HCT116 (cell line): ENCODE data around the gene CDCP1. TPM values are rescaled to one million over a fixed set of nuclear protein-coding genes. Genes with fewer than 3 reads are reported as not detected.

Experiments used
- ATAC-seq: fragments of 200-7000 bp; cut with Tn5 transposase; 2 replicates; pipeline ENCODE4 v1.9.1; 2020; ENCODE audit warnings: mild to moderate bottlenecking, moderate library complexity
- BruUV-seq: library from RNA; stranded (reverse); fragments of 400-500 nt; replicated peaks from 2 replicates; lab custom pipeline; 2021; lab: Mats Ljungman, UMichigan
- CTCF ChIA-PET: fragments of 300-600 bp; sonication (Branson Sonifier 250); formaldehyde crosslinking; loops from one replicate; lab custom pipeline; 2021; ENCODE audit warnings: antibody characterized with exemption; lab: Charles Lee
- POLR2A ChIA-PET: fragments of 300-600, 350-600 bp; sonication (Branson Sonifier 250); formaldehyde crosslinking; loops from one replicate; lab custom pipeline; 2021; ENCODE audit warnings: antibody characterized with exemption; lab: Charles Lee
- RAD21 ChIA-PET, 2 experiments: fragments of 300-600 bp; sonication (Branson Sonifier 250); formaldehyde crosslinking; loops; one replicate each; lab custom pipeline; 2023; ENCODE audit warnings: low total read pairs in 2 of 2; ENCODE audit not compliant: uncharacterized antibody in 2 of 2, unreplicated experiment in 2 of 2, low non-redundant PET in 1 of 2; lab: Charles Lee
- DNase-seq: peaks from one replicate; pipeline ENCODE4 v3.0.0-alpha.2; 2010; ENCODE audit warnings: low read depth, low spot score
- H2AFZ ChIP-seq: fragments of 200-600 bp; shearing (Covaris generic), sonication (generic); 2 replicates; pipeline ENCODE4 v1.6.1; 2017; ENCODE audit warnings: low read depth, mixed run types, mixed read lengths, antibody characterized with exemption, low read length; ENCODE audit not compliant: poor library complexity, severe bottlenecking
- H3K27ac ChIP-seq: 2 replicates; pipeline ENCODE4 v1.5.1; 2012; ENCODE audit warnings: low read depth, low read length
- H3K27me3 ChIP-seq: fragments of 200-600 bp; sonication (generic); 2 replicates; pipeline ENCODE4 v1.6.1; 2016; ENCODE audit warnings: mixed run types, low read length, mixed read lengths; ENCODE audit not compliant: insufficient read depth
- H3K36me3 ChIP-seq, 2 experiments: fragments of 200-500 bp in 1 of 2; fragments of 200-600 bp in 1 of 2; sonication (Bioruptor generic) in 1 of 2; sonication (generic) in 1 of 2; 2 replicates each; pipeline versions ENCODE4 v1.5.1 to v1.6.1; 2014 to 2016; ENCODE audit warnings: low read length in 2 of 2, inconsistent platforms in 1 of 2, mixed read lengths in 1 of 2, mixed run types in 1 of 2; ENCODE audit not compliant: insufficient read depth in 2 of 2, control insufficient read depth in 1 of 2
- H3K4me1 ChIP-seq, 2 experiments: fragments of 200-600 bp in 1 of 2; sonication (generic) in 1 of 2; 2 replicates each; pipeline versions ENCODE4 v1.5.1 to v1.6.1; 2012 to 2017; ENCODE audit warnings: low read length in 2 of 2, inconsistent platforms in 1 of 2, mild to moderate bottlenecking in 1 of 2, mixed read lengths in 1 of 2, mixed run types in 1 of 2, moderate library complexity in 1 of 2; ENCODE audit not compliant: insufficient read depth in 2 of 2, control insufficient read depth in 1 of 2
- H3K4me2 ChIP-seq: fragments of 200-600 bp; sonication (generic); 2 replicates; pipeline ENCODE4 v1.6.1; 2017; ENCODE audit warnings: mixed run types, low read length, mixed read lengths
- H3K4me3 ChIP-seq, 2 experiments: fragments of 200-600 bp in 1 of 2; sonication (generic) in 1 of 2; replicated peaks in 1 of 2; 2 replicates each; pipeline ENCODE4 v1.5.1; 2011 to 2016; ENCODE audit warnings: low read length in 2 of 2, control low read depth in 1 of 2, low read depth in 1 of 2, mild to moderate bottlenecking in 1 of 2, mixed read lengths in 1 of 2, mixed run types in 1 of 2
- H3K79me2 ChIP-seq: fragments of 200-600 bp; sonication (generic); 2 replicates; pipeline ENCODE4 v1.6.1; 2017; ENCODE audit warnings: mild to moderate bottlenecking, mixed run types, low read length, moderate library complexity, mixed read lengths; ENCODE audit not compliant: insufficient read depth
- H3K9ac ChIP-seq: fragments of 200-600 bp; sonication (generic); 2 replicates; pipeline ENCODE4 v1.6.1; 2016; ENCODE audit warnings: low read length, mixed read lengths
- H3K9me2 ChIP-seq: fragments of 200-600 bp; sonication (generic), shearing (Covaris generic); 2 replicates; pipeline ENCODE4 v1.6.1; 2017; ENCODE audit warnings: mixed run types, mild to moderate bottlenecking, moderate library complexity; ENCODE audit not compliant: insufficient read depth
- H3K9me3 ChIP-seq, 2 experiments: fragments of 200-500 bp in 1 of 2; fragments of 200-600 bp in 1 of 2; sonication (Bioruptor generic) in 1 of 2; sonication (generic) in 1 of 2; 2 replicates each; pipeline ENCODE4 v1.6.1; 2014 to 2017; ENCODE audit warnings: low read length in 2 of 2, mixed read lengths in 2 of 2, inconsistent platforms in 1 of 2, low read depth in 1 of 2, mild to moderate bottlenecking in 1 of 2, mixed run types in 1 of 2, moderate library complexity in 1 of 2; ENCODE audit not compliant: control insufficient read depth in 1 of 2, insufficient read depth in 1 of 2
- H4K20me1 ChIP-seq: fragments of 200-600 bp; sonication (generic), shearing (Covaris generic); 2 replicates; pipeline ENCODE4 v1.6.1; 2017; ENCODE audit warnings: mixed run types, mild to moderate bottlenecking, moderate library complexity; ENCODE audit not compliant: insufficient read depth
- EZH2 ChIP-seq: fragments of 200-600 bp; sonication (generic); IDR thresholded peaks from 2 replicates; pipeline ENCODE4 v1.6.1; 2017; ENCODE audit warnings: antibody characterized with exemption, mixed run types
- EZH2phosphoT487 ChIP-seq: fragments of 200-600 bp; IDR thresholded peaks from 2 replicates; pipeline ENCODE4 v1.6.1; 2018; ENCODE audit warnings: antibody characterized with exemption, borderline replicate concordance
- FOSL1 ChIP-seq: IDR thresholded peaks from 2 replicates; pipeline ENCODE4 v1.6.1; 2012; ENCODE audit warnings: low read depth
- POLR2A ChIP-seq: IDR thresholded peaks from 2 replicates; pipeline ENCODE4 v1.7.0; 2011; ENCODE audit warnings: borderline replicate concordance; ENCODE audit not compliant: insufficient read depth, insufficient read length; ENCODE audit errors: extremely low read depth
- POLR2AphosphoS5 ChIP-seq: IDR thresholded peaks from 2 replicates; pipeline ENCODE4 v1.6.1; 2011; ENCODE audit warnings: mild to moderate bottlenecking, low read depth, low read length, moderate library complexity
- SP1 ChIP-seq: IDR thresholded peaks from 2 replicates; pipeline ENCODE4 v1.6.1; 2012; ENCODE audit warnings: low read depth
- SRF ChIP-seq: IDR thresholded peaks from 2 replicates; pipeline ENCODE4 v1.6.1; 2012; ENCODE audit warnings: low read depth
- ZBTB33 ChIP-seq: IDR thresholded peaks from 2 replicates; pipeline ENCODE4 v1.6.1; 2011; ENCODE audit warnings: mild to moderate bottlenecking, low read length, moderate library complexity; ENCODE audit not compliant: insufficient replicate concordance; ENCODE audit errors: extremely low read depth
- ZFX ChIP-seq: fragments of 450-650 bp; IDR thresholded peaks from 2 replicates; pipeline ENCODE4 v1.6.1; 2017
- intact Hi-C: fragments of 100-400 bp; cut with micrococcal nuclease; formaldehyde crosslinking; loops from 2 replicates; pipeline ENCODE4 v1.10.0; 2022
- total RNA-seq: library from RNA; stranded (reverse); gene quantifications from one replicate; pipeline ENCODE4 v1.2.1, GENCODE V29; 2021; ENCODE audit not compliant: unreplicated experiment

Gene CDCP1
- total RNA-seq, 1 experiment from 2014 or later: 196 TPM

GRCh38 chr3:45134758-45135521 lies 11.2 kb downstream of the CDCP1 start (continued):
- TF ChIP-seq ZBTB33 (no peak), FOSL1 (no peak), EZH2 (no peak)

- no peak overlapping the region for H3K4me3 ChIP-seq
- no peaks in the 10 kb centered on the region for H3K9me2 ChIP-seq
- no peaks in the 10 kb centered on the region for H3K27me3 ChIP-seq
- ChIA-PET RAD21 (no interaction called here), POLR2A (interaction anchor here (1.2 to 4.4 kb wide), 2 partner anchors 9 to 39 kb away, joined by 3 to 31 read pairs; no protein-coding TSS in a partner anchor), CTCF (no interaction called here)
- DNase-seq (no peak), ATAC-seq (peak; percentile 63)
- H3K9me3 ChIP-seq: no peaks in the 10 kb centered on the region
- peak overlapping the region; percentile 55 for H3K4me2 ChIP-seq
- TSS peak; percentile 0 for BruUV-seq
- H3K4me1 ChIP-seq: peaks cover 82 to 100% of the 10 kb centered on the region in 2 experiments
- H3K27ac ChIP-seq: peak overlapping the region; percentile 92
- H4K20me1 ChIP-seq: peaks cover 2% of the 10 kb centered on the region; the same call in 1 of the 2 replicates
- H2AFZ ChIP-seq: no peak overlapping the region
- H3K36me3 ChIP-seq: peaks cover 0 to 27% of the 10 kb centered on the region in 2 experiments; a peak in 1 of 4 replicates
- TF ChIP-seq SRF: no peak
- no peak for TF ChIP-seq SP1
- no peak for TF ChIP-seq EZH2phosphoT487
- TF ChIP-seq ZFX: no peak
- no peak for TF ChIP-seq EZH2
- TF ChIP-seq POLR2AphosphoS5: no peak
- no peak for TF ChIP-seq POLR2A
- TF ChIP-seq, all 23 proteins: peak for 0
- peaks cover 96% of the 10 kb centered on the region for H3K79me2 ChIP-seq
- intact Hi-C loops: loop anchor here (2.0 kb wide), 1 partner anchor 78 kb away; no protein-coding TSS in a partner anchor
- H3K9ac ChIP-seq: peak overlapping the region; percentile 45
Observed at GRCh38 chr3:45132568-45133211, 13.5 kb downstream of the CDCP1 start.
